ENCODE data around the gene ZNF8.

GRCh38 chr19:58305932-58306323, 27.2 kb downstream of the ZNF8 start:
- TF ChIP-seq, protein P1, sequence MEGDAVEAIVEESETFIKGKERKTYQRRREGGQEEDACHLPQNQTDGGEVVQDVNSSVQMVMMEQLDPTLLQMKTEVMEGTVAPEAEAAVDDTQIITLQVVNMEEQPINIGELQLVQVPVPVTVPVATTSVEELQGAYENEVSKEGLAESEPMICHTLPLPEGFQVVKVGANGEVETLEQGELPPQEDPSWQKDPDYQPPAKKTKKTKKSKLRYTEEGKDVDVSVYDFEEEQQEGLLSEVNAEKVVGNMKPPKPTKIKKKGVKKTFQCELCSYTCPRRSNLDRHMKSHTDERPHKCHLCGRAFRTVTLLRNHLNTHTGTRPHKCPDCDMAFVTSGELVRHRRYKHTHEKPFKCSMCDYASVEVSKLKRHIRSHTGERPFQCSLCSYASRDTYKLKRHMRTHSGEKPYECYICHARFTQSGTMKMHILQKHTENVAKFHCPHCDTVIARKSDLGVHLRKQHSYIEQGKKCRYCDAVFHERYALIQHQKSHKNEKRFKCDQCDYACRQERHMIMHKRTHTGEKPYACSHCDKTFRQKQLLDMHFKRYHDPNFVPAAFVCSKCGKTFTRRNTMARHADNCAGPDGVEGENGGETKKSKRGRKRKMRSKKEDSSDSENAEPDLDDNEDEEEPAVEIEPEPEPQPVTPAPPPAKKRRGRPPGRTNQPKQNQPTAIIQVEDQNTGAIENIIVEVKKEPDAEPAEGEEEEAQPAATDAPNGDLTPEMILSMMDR (IDR thresholded peaks at IDR 0.05), result no peak
- no peak for TF ChIP-seq POLR2AphosphoS5 (IDR thresholded peaks at IDR 0.05)
